GM23248 (cell line): ENCODE results near the gene QSOX2.

Experiments
- EZH2 ChIP-seq: fragments of 200-600 bp; sonication (generic); IDR thresholded peaks from 2 replicates; pipeline ENCODE4 v1.6.1; 2018; ENCODE audit warnings: antibody characterized with exemption, mild to moderate bottlenecking; ENCODE audit not compliant: insufficient read depth, poor library complexity, severe bottlenecking
- EZH2phosphoT487 ChIP-seq: fragments of 200-600 bp; sonication (generic); IDR thresholded peaks from 2 replicates; pipeline ENCODE4 v1.6.1; 2018; ENCODE audit warnings: antibody characterized with exemption, moderate library complexity, mild to moderate bottlenecking, low read depth; ENCODE audit not compliant: insufficient read depth

DNA sequence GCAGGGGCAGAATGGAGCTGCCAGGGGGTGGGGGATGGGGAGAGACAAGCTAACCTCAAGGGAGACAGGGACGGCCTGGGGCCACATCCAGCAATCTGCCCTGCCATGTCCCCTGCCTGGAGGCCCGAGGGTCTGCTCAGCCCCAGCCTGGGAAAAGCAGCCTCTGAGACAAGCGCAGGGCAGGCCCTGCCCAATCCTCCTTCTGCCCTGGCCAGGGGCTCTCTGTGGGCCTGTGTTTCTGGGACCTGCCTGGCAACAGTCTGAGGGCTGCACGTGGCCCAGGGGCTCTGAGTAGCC, 13.9 kb upstream of the QSOX2 start:
- TF ChIP-seq EZH2, result no peak
- TF ChIP-seq EZH2phosphoT487, result no peak
